HEK293 (cell line): Measurements from ENCODE around the gene PLB1.
A peak's percentile ranks its signal among the peaks of the same experiment; 100 is the strongest.

Experiments used
- GFI1B ChIP-seq: fragments of 450-650 bp; formaldehyde crosslinking; IDR thresholded peaks from 2 replicates; pipeline ENCODE4 v1.5.1; 2016; ENCODE audit warnings: missing biosample characterization, missing genetic modification characterization
- GLI2 ChIP-seq: fragments of 450-650 bp; formaldehyde crosslinking; IDR thresholded peaks from 2 replicates; pipeline ENCODE4; 2017; ENCODE audit warnings: missing biosample characterization, missing genetic modification characterization, low read depth, borderline replicate concordance
- REPIN1 ChIP-seq: fragments of 450-650 bp; formaldehyde crosslinking; IDR thresholded peaks from 2 replicates; pipeline ENCODE4 v1.5.1; 2017; ENCODE audit warnings: missing biosample characterization, missing genetic modification characterization, low read depth
- ZBTB21 ChIP-seq: fragments of 450-650 bp; formaldehyde crosslinking; IDR thresholded peaks from 2 replicates; pipeline ENCODE4 v1.5.1; 2017; ENCODE audit warnings: missing biosample characterization, missing genetic modification characterization
- ZNF121 ChIP-seq: fragments of 450-650 bp; formaldehyde crosslinking; IDR thresholded peaks from 2 replicates; pipeline ENCODE4 v1.5.1; 2016; ENCODE audit warnings: missing biosample characterization, missing genetic modification characterization
- ZNF133 ChIP-seq: fragments of 450-650 bp; formaldehyde crosslinking; IDR thresholded peaks from 2 replicates; pipeline ENCODE4 v1.5.1; 2016; ENCODE audit warnings: missing biosample characterization, missing genetic modification characterization
- ZNF146 ChIP-seq: fragments of 450-650 bp; formaldehyde crosslinking; IDR thresholded peaks from 2 replicates; pipeline ENCODE4 v1.5.1; 2016; ENCODE audit warnings: missing biosample characterization, missing genetic modification characterization
- ZNF16 ChIP-seq: fragments of 450-650 bp; formaldehyde crosslinking; IDR thresholded peaks from 2 replicates; pipeline ENCODE4 v1.5.1; 2016; ENCODE audit warnings: low read depth, missing biosample characterization, missing genetic modification characterization
- ZNF211 ChIP-seq: fragments of 450-650 bp; formaldehyde crosslinking; IDR thresholded peaks from 2 replicates; pipeline ENCODE4 v1.5.1; 2016; ENCODE audit warnings: low read depth, missing biosample characterization, missing genetic modification characterization
- ZNF221 ChIP-seq: fragments of 450-650 bp; formaldehyde crosslinking; IDR thresholded peaks from 2 replicates; pipeline ENCODE4 v1.5.1; 2017; ENCODE audit warnings: missing biosample characterization, missing genetic modification characterization, borderline replicate concordance
- ZNF292 ChIP-seq: fragments of 450-650 bp; formaldehyde crosslinking; IDR thresholded peaks from 2 replicates; pipeline ENCODE4 v1.5.1; 2016; ENCODE audit warnings: low read depth, missing biosample characterization, missing genetic modification characterization, borderline replicate concordance
- ZNF354C ChIP-seq: fragments of 450-650 bp; formaldehyde crosslinking; IDR thresholded peaks from 2 replicates; pipeline ENCODE4 v1.5.1; 2016; ENCODE audit warnings: missing biosample characterization, missing genetic modification characterization, low read depth, borderline replicate concordance
- ZNF394 ChIP-seq: fragments of 450-650 bp; formaldehyde crosslinking; IDR thresholded peaks from 2 replicates; pipeline ENCODE4 v1.5.1; 2016; ENCODE audit warnings: missing biosample characterization, missing genetic modification characterization, mild to moderate bottlenecking, moderate library complexity, borderline replicate concordance
- ZNF398 ChIP-seq: fragments of 450-650 bp; formaldehyde crosslinking; IDR thresholded peaks from 2 replicates; pipeline ENCODE4 v1.5.1; 2017; ENCODE audit warnings: missing biosample characterization, missing genetic modification characterization
- ZNF596 ChIP-seq: fragments of 450-650 bp; IDR thresholded peaks from 2 replicates; pipeline ENCODE4 v1.5.0; 2018; ENCODE audit warnings: missing biosample characterization, mild to moderate bottlenecking, missing genetic modification characterization, moderate library complexity
- ZNF654 ChIP-seq: fragments of 450-650 bp; formaldehyde crosslinking; IDR thresholded peaks from 2 replicates; pipeline ENCODE4 v1.5.1; 2016; ENCODE audit warnings: low read depth, missing biosample characterization, missing genetic modification characterization
- ZNF747 ChIP-seq: fragments of 450-650 bp; formaldehyde crosslinking; IDR thresholded peaks from 2 replicates; pipeline ENCODE4 v1.5.1; 2016; ENCODE audit warnings: missing biosample characterization, missing genetic modification characterization
- ZNF776 ChIP-seq: fragments of 450-650 bp; formaldehyde crosslinking; IDR thresholded peaks from 2 replicates; pipeline ENCODE4 v1.5.0; 2017; ENCODE audit warnings: missing biosample characterization, missing genetic modification characterization, borderline replicate concordance
- ZNF785 ChIP-seq: fragments of 450-650 bp; formaldehyde crosslinking; IDR thresholded peaks from 2 replicates; pipeline ENCODE4 v1.5.1; 2016; ENCODE audit warnings: missing biosample characterization, missing genetic modification characterization
- TF ChIP-seq, protein P1 (sequence below): fragments of 450-650 bp; formaldehyde crosslinking; conservative IDR thresholded peaks from 2 replicates; pipeline ENCODE4 v1.5.1; 2016; ENCODE audit warnings: low read depth, missing biosample characterization, missing genetic modification characterization
- TF ChIP-seq, protein P2 (sequence below): fragments of 450-650 bp; formaldehyde crosslinking; IDR thresholded peaks from 2 replicates; pipeline ENCODE4; 2016; ENCODE audit warnings: missing biosample characterization, missing genetic modification characterization
- TF ChIP-seq, protein P3 (sequence below): fragments of 450-650 bp; formaldehyde crosslinking; IDR thresholded peaks from 2 replicates; pipeline ENCODE4 v1.5.1; 2016; ENCODE audit warnings: missing biosample characterization, missing genetic modification characterization

PLB1 gene

DNA sequence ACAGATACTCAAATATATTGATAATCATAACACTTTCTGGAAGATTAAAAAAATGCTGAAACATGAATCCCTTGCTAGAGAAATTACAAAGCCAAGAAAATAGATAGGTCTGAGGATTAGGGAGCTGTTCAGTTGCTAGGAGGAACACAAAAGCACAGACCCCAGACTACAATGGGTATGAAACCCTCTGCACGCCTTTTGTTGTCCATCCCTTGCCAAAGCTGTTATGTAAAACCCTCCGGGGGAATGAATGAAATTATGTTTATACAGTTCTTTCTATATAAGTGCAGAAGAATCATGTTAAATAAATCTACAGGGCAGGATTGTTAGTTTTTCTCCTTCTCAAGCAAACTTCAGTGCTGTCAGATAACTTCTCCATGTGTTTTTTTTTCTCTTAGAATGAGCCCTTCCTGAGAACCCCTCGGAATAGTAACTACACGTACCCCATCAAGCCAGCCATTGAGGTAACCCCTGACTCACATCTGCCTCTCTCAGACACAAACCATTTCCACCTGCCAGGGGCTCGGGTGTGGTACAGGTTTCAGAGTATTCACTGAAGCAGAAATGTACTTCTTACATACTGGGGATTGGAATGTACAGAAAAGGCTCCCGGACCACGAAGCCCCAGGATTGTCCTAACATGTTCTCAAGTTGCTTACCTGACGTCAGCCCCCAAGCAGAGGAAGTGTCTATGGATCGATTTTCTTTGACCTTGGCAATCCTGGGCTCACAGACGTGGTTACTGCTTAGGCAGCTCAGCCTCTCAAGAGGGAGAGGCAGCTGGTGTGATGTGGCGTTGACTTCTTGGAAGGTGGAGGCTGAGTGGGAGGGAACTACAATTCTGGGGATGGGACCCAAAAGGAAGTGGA lies 118.0 kb downstream of the PLB1 start (continued):
- TF ChIP-seq ZNF121 (tag by site-specific recombination) (no peak), GFI1B (tag by site-specific recombination) (0 out of 2 replicates have a peak, but pooled peaks have one; percentile 12), ZBTB21 (tag by site-specific recombination) (peak; percentile 86), ZNF354C (tag by site-specific recombination) (no peak), ZNF394 (tag by site-specific recombination) (peak; percentile 61; the same call in 1 of the 2 replicates), ZNF292 (tag by site-specific recombination) (no peak), ZNF747 (no peak), REPIN1 (tag by site-specific recombination) (no peak), ZNF146 (no peak), ZNF776 (tag by site-specific recombination) (no peak), GLI2 (tag by site-specific recombination) (no peak; the same call in 1 of the 2 replicates), ZNF398 (tag by site-specific recombination) (peak; percentile 42), ZNF211 (tag by site-specific recombination) (no peak), ZNF596 (no peak), ZNF654 (tag by site-specific recombination) (no peak), ZNF16 (tag by site-specific recombination) (no peak), ZNF133 (tag by site-specific recombination) (no peak), ZNF221 (tag by site-specific recombination) (no peak), ZNF785 (no peak)
- TF ChIP-seq, protein P1, sequence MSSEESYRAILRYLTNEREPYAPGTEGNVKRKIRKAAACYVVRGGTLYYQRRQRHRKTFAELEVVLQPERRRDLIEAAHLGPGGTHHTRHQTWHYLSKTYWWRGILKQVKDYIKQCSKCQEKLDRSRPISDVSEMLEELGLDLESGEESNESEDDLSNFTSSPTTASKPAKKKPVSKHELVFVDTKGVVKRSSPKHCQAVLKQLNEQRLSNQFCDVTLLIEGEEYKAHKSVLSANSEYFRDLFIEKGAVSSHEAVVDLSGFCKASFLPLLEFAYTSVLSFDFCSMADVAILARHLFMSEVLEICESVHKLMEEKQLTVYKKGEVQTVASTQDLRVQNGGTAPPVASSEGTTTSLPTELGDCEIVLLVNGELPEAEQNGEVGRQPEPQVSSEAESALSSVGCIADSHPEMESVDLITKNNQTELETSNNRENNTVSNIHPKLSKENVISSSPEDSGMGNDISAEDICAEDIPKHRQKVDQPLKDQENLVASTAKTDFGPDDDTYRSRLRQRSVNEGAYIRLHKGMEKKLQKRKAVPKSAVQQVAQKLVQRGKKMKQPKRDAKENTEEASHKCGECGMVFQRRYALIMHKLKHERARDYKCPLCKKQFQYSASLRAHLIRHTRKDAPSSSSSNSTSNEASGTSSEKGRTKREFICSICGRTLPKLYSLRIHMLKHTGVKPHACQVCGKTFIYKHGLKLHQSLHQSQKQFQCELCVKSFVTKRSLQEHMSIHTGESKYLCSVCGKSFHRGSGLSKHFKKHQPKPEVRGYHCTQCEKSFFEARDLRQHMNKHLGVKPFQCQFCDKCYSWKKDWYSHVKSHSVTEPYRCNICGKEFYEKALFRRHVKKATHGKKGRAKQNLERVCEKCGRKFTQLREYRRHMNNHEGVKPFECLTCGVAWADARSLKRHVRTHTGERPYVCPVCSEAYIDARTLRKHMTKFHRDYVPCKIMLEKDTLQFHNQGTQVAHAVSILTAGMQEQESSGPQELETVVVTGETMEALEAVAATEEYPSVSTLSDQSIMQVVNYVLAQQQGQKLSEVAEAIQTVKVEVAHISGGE, result no peak
- TF ChIP-seq, protein P2, sequence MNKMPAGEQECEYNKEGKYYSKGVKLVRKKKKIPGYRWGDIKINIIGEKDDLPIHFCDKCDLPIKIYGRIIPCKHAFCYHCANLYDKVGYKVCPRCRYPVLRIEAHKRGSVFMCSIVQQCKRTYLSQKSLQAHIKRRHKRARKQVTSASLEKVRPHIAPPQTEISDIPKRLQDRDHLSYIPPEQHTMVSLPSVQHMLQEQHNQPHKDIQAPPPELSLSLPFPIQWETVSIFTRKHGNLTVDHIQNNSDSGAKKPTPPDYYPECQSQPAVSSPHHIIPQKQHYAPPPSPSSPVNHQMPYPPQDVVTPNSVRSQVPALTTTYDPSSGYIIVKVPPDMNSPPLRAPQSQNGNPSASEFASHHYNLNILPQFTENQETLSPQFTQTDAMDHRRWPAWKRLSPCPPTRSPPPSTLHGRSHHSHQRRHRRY (tag by site-specific recombination), result no peak
- TF ChIP-seq, protein P3, sequence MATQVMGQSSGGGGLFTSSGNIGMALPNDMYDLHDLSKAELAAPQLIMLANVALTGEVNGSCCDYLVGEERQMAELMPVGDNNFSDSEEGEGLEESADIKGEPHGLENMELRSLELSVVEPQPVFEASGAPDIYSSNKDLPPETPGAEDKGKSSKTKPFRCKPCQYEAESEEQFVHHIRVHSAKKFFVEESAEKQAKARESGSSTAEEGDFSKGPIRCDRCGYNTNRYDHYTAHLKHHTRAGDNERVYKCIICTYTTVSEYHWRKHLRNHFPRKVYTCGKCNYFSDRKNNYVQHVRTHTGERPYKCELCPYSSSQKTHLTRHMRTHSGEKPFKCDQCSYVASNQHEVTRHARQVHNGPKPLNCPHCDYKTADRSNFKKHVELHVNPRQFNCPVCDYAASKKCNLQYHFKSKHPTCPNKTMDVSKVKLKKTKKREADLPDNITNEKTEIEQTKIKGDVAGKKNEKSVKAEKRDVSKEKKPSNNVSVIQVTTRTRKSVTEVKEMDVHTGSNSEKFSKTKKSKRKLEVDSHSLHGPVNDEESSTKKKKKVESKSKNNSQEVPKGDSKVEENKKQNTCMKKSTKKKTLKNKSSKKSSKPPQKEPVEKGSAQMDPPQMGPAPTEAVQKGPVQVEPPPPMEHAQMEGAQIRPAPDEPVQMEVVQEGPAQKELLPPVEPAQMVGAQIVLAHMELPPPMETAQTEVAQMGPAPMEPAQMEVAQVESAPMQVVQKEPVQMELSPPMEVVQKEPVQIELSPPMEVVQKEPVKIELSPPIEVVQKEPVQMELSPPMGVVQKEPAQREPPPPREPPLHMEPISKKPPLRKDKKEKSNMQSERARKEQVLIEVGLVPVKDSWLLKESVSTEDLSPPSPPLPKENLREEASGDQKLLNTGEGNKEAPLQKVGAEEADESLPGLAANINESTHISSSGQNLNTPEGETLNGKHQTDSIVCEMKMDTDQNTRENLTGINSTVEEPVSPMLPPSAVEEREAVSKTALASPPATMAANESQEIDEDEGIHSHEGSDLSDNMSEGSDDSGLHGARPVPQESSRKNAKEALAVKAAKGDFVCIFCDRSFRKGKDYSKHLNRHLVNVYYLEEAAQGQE (tag by site-specific recombination), result no peak
